Spinal cord (tissue), 10 donors: Measurements from ENCODE around the gene NOP9. TPM values are rescaled to one million over a fixed set of nuclear protein-coding genes. Genes with fewer than 3 reads are reported as not detected.
"Not testable (repeated sequence)": the region's sequence is repeated elsewhere in the genome, so short reads cannot be mapped to it uniquely, and the experiment has no call there.

Experiments used
- DNase-seq, 6 donors: peaks; one replicate each; pipeline versions ENCODE4 v3.0.0 to v3.0.0-alpha.2; 2013 to 2015; ENCODE audit warnings: low spot score in 6 of 6, low read depth in 4 of 6
- H3K27ac ChIP-seq: one replicate; pipeline ENCODE4 v1.5.1; 2013; ENCODE audit warnings: low read depth, low read length, control low read depth
- H3K27me3 ChIP-seq: one replicate; pipeline ENCODE4 v1.6.1; 2013; ENCODE audit warnings: low read length; ENCODE audit not compliant: control insufficient read depth, insufficient read depth
- H3K36me3 ChIP-seq: one replicate; pipeline ENCODE4 v1.6.1; 2013; ENCODE audit warnings: low read length; ENCODE audit not compliant: control insufficient read depth, insufficient read depth
- H3K4me1 ChIP-seq: one replicate; pipeline ENCODE4 v1.6.1; 2013; ENCODE audit warnings: low read length; ENCODE audit not compliant: control insufficient read depth, insufficient read depth
- H3K4me3 ChIP-seq: one replicate; pipeline ENCODE4 v1.5.1; 2013; ENCODE audit warnings: low read depth, low read length, control low read depth
- H3K9me3 ChIP-seq: one replicate; pipeline ENCODE4 v1.6.1; 2013; ENCODE audit warnings: low read length; ENCODE audit not compliant: control insufficient read depth, insufficient read depth
- WGBS: methylation state at CpG from one replicate; pipeline ENCODE4 v1.1.5; 2013; ENCODE audit warnings: missing lambda C conversion rate; ENCODE audit not compliant: insufficient coverage; 5-methylcytosine and 5-hydroxymethylcytosine counted together
- polyA plus RNA-seq, 2 donors: library from polyadenylated mRNA; unstranded; fragments of 120-200 nt; gene quantifications; one replicate each; pipeline ENCODE4 v1.2.1, GENCODE V29; 2013; ENCODE audit not compliant: insufficient read length in 2 of 2
- total RNA-seq, 2 donors: library from RNA; depleted of rRNA in 1 of 2; stranded (reverse); fragments of 120-200 nt in 1 of 2; fragments of >200 nt in 1 of 2; gene quantifications; one replicate each; pipeline versions ENCODE4 v1.2.3 to v1.2.4, GENCODE V29; 2013 to 2014
- donor health status: healthy.

Gene NOP9
- total and polyA plus RNA-seq, 4 donors = 18.7 to 27.7 (median 23.6) TPM

GRCh38 chr14:24323341-24323740 lies 23.7 kb downstream of the NOP9 start:
- no peaks in the 10 kb centered on the region for H3K36me3 ChIP-seq
- WGBS = 55% methylated on average over 3 of the region's 3 CpGs

GRCh38 chr14:24324024-24324423 lies 24.4 kb downstream of the NOP9 start:
- H3K4me1 ChIP-seq = no peaks in the 10 kb centered on the region
- DNase-seq = no peak
- no peak overlapping the region for H3K4me3 ChIP-seq
- peaks cover 18% of the 10 kb centered on the region for H3K27me3 ChIP-seq
- H3K9me3 ChIP-seq = no peaks in the 10 kb centered on the region
- WGBS = 70% methylated on average over 4 of the region's 6 CpGs
- no peak overlapping the region for H3K27ac ChIP-seq
- H3K36me3 ChIP-seq = no peaks in the 10 kb centered on the region

More at GRCh38 chr14:24323341-24323740, 23.7 kb downstream of the NOP9 start:
- Histone ChIP-seq H3K4me3 (no peak overlapping the region), H3K4me1 (no peaks in the 10 kb centered on the region), H3K9me3 (no peaks in the 10 kb centered on the region), H3K27me3 (peaks cover 24% of the 10 kb centered on the region), H3K27ac (no peak overlapping the region)
- DNase-seq = no peak

- peaks cover 7% of the 10 kb centered on the region for H3K27me3 ChIP-seq
- DNase-seq = no peak
- H3K4me3 ChIP-seq = no peak overlapping the region
- no peaks in the 10 kb centered on the region for H3K36me3 ChIP-seq
- no peaks in the 10 kb centered on the region for H3K4me1 ChIP-seq
- H3K9me3 ChIP-seq = no peaks in the 10 kb centered on the region
- WGBS = 95% methylated on average over 4 of the region's 5 CpGs
- H3K27ac ChIP-seq = no peak overlapping the region
Observed at GRCh38 chr14:24325041-24325530, 25.4 kb downstream of the NOP9 start.

- H3K9me3 ChIP-seq = no peaks in the 10 kb centered on the region
- DNase-seq = no peak
- H3K4me3 ChIP-seq = no peak overlapping the region
- no peaks in the 10 kb centered on the region for H3K4me1 ChIP-seq
- H3K36me3 ChIP-seq = no peaks in the 10 kb centered on the region
- 33% methylated on average over 6 of the region's 9 CpGs for WGBS
- H3K27me3 ChIP-seq = peaks cover 8% of the 10 kb centered on the region
- no peak overlapping the region for H3K27ac ChIP-seq
Observed at GRCh38 chr14:24325963-24326362, 26.3 kb downstream of the NOP9 start.

- no peak for DNase-seq
- peaks cover 17% of the 10 kb centered on the region for H3K27me3 ChIP-seq
- no peak overlapping the region for H3K27ac ChIP-seq
Observed at GRCh38 chr14:24327303-24327702, 27.7 kb downstream of the NOP9 start.

GRCh38 chr14:24327914-24328313 lies 28.3 kb downstream of the NOP9 start:
- not testable (repeated sequence) for H3K9me3 ChIP-seq, H3K36me3 ChIP-seq, H3K4me3 ChIP-seq, H3K27ac ChIP-seq
- peak in 1 of 6 donors; percentile 43 for DNase-seq
- Histone ChIP-seq H3K27me3 (peaks cover 19% of the 10 kb centered on the region), H3K4me1 (peaks cover 14% of the 10 kb centered on the region)
- 0% methylated on average over 1 of the region's 9 CpGs for WGBS

More at GRCh38 chr14:24327303-24327702, 27.7 kb downstream of the NOP9 start:
- no peaks in the 10 kb centered on the region for H3K9me3 ChIP-seq
- 80% methylated on average over 2 of the region's 2 CpGs for WGBS
- H3K4me3 ChIP-seq = no peak overlapping the region
- peaks cover 8% of the 10 kb centered on the region for H3K4me1 ChIP-seq
- no peaks in the 10 kb centered on the region for H3K36me3 ChIP-seq

GRCh38 chr14:24329073-24329663 lies 29.5 kb downstream of the NOP9 start:
- H3K4me1 ChIP-seq = peaks cover 26% of the 10 kb centered on the region
- H3K9me3 ChIP-seq = no peaks in the 10 kb centered on the region
- no peak overlapping the region for H3K4me3 ChIP-seq
- no peak for DNase-seq
- peaks cover 32% of the 10 kb centered on the region for H3K27me3 ChIP-seq
- H3K36me3 ChIP-seq = no peaks in the 10 kb centered on the region
- 89% methylated on average over 9 of the region's 12 CpGs for WGBS
- H3K27ac ChIP-seq = no peak overlapping the region

GRCh38 chr14:24329736-24330135 lies 30.1 kb downstream of the NOP9 start:
- H3K9me3 ChIP-seq = no peaks in the 10 kb centered on the region
- WGBS = 76% methylated on average over 8 of the region's 9 CpGs

GRCh38 chr14:24330973-24331674 lies 31.5 kb downstream of the NOP9 start:
- no peak overlapping the region for H3K27ac ChIP-seq
- H3K9me3 ChIP-seq = no peaks in the 10 kb centered on the region
- no peak overlapping the region for H3K4me3 ChIP-seq
- WGBS = 94% methylated on average over 10 of the region's 10 CpGs
- peaks cover 51% of the 10 kb centered on the region for H3K27me3 ChIP-seq
- H3K4me1 ChIP-seq = peaks cover 42% of the 10 kb centered on the region
- H3K36me3 ChIP-seq = no peaks in the 10 kb centered on the region
- no peak for DNase-seq

More at GRCh38 chr14:24329736-24330135, 30.1 kb downstream of the NOP9 start:
- Histone ChIP-seq H3K27ac (no peak overlapping the region), H3K4me3 (no peak overlapping the region), H3K27me3 (peaks cover 37% of the 10 kb centered on the region), H3K4me1 (peaks cover 32% of the 10 kb centered on the region), H3K36me3 (no peaks in the 10 kb centered on the region)
- no peak for DNase-seq
